HG03097 (cell line): ENCODE data around the gene ABCG1.
"Not testable (repeated sequence)": the region's sequence is repeated elsewhere in the genome, so short reads cannot be mapped to it uniquely, and the experiment has no call there.

Experiments
- ATAC-seq: cut with Tn5 transposase; IDR thresholded peaks from one replicate; pipeline ENCODE4 v1.9.1; 2021; ENCODE audit not compliant: unreplicated experiment, low FRiP score

ABCG1 gene

DNA sequence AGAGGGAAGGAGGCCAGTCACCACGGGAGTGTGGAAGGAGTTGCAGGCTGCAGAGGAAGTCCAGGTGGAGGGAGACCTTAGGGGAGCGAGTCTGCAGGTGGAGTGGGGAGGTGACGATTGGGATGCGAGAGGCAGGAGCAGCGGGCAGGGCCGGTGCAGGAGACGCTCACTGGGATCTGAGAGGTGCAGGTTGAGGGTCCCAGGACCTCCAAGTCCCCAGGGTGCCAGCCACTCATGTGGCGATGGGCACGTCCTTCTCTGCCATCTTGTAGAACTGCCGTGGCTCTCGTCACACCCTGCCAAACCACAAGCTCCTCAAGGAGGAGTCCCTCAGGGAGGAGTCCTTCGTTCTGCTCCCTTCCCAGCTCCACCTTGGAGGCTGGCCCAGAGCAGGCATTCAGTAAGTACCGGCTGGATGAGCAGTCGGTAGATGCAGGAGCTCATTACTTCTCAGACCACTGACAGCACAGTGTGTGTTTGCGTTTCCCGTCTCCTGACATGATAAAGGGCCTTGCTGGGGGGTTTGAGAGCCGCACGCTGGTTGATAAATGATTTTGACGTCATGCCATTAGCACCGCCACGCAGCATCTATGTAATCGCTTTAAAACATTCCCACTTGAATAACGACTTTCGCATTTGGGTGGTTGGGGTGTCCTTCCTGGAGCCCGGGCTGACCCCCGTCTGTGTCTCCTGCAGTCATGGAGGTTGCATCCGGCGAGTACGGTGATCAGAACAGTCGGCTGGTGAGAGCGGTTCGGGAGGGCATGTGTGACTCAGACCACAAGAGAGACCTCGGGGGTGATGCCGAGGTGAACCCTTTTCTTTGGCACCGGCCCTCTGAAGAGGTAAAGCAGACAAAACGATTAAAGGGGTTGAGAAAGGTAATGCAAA lies 68.5 kb downstream of the ABCG1 start:
- ATAC-seq, result no peak

DNA sequence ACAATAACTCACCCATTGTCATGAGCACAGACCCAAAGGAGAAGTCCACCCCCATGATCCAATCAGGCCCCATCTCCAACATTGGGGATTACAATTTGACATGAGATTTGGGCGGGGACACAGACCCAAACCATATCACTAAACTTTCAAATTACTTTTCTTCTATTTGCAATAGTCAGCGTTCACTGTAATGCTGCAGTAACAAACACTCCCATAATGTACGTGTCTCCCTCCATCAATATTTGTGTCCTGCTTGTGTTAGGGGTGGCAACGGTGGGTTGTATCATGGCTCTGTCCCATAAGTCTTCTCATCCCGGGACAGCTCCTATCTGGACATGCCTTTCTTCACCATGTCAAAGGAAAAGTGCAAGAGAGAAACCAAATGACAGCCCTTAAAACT lies 70.0 kb downstream of the ABCG1 start:
- ATAC-seq, result no peak

DNA sequence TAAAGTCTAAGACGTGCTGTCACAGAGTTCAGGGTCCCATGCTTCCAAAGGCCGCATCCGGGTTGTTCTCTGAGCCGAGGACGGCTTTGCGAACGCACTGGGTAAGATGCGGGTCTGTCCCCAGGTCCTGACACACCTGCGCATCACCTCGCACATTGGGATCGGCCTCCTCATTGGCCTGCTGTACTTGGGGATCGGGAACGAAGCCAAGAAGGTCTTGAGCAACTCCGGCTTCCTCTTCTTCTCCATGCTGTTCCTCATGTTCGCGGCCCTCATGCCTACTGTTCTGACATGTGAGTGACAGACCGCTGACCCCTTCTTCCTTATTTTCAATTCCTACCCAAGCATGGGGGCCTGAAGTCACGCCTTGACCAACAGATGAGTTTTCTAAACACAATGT lies 71.0 kb downstream of the ABCG1 start:
- ATAC-seq, result no peak

DNA sequence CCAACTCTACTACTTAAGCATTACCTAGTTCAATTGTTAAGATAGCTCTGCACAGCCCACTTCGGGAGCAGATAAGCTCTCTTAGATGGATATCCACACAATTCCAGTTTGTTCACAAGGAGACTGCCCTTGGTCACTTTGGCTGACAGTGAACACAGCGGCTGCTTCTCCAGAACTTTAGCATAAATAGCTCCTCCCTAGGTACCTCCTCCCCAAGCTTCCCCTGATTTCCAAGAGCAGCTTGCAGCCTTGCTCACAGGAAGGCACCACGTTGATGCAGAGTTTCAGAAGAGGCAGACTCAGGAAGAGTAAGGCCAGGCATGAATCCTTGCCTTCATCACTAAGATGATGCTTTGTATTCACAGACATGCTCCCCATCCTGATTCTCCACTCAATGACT lies 71.6 kb downstream of the ABCG1 start:
- no peak for ATAC-seq

DNA sequence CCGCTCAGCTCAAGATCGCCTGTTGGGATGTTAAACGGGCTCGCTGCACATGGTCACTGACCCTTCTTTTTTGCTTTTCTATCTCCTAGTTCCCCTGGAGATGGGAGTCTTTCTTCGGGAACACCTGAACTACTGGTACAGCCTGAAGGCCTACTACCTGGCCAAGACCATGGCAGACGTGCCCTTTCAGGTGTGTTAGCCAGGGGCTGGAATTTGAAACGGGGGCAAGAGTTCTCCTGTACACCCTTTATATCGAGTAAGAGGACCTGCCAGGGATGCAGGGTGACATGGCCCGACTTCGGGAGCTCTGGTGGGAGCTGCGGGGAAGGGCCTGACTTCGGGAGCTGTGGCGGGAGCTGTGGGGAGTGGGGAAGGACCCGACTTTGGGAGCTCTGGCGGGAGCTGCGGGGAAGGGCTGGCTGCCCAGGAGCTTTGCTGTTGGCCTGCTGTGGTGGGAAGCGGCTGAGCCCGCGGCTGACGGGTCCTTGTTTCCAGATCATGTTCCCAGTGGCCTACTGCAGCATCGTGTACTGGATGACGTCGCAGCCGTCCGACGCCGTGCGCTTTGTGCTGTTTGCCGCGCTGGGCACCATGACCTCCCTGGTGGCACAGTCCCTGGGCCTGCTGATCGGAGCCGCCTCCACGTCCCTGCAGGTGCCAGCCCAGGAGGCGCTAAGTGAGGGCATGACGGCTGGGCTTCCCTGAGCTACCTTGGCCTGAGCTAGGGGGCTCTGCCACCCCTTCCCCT lies 72.2 kb downstream of the ABCG1 start:
- no peak for ATAC-seq

- no peak for ATAC-seq
Observed at GRCh38 chr21:42291751-42292562, 73.0 kb downstream of the ABCG1 start.

GRCh38 chr21:42292563-42293142 lies 73.7 kb downstream of the ABCG1 start:
- not testable (repeated sequence) for ATAC-seq

DNA sequence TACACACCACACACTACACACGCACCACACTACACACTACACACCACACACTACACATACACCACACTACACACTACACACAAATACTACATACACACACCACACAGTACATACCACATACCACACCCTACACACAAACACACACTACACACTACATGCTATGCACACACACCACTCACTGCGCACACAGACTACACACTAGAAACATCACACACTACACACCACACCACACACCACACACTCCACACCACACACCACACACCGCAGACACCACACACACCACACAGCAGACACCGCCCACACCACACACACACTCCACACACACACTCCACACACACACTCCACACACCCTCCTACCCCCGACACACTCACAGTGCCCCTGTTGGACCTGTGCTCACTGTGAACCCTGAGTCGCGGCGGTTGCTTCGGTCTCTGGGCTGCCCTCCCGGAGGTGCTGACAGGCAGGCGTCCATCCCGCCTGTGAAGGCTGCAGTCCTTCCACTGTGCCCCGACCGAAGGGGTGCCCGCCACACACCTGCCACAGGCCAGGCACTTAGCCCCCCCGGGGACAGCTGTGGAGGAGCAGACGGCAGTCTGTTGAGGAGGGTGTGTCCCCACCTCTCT lies 74.8 kb downstream of the ABCG1 start:
- ATAC-seq, result no peak

DNA sequence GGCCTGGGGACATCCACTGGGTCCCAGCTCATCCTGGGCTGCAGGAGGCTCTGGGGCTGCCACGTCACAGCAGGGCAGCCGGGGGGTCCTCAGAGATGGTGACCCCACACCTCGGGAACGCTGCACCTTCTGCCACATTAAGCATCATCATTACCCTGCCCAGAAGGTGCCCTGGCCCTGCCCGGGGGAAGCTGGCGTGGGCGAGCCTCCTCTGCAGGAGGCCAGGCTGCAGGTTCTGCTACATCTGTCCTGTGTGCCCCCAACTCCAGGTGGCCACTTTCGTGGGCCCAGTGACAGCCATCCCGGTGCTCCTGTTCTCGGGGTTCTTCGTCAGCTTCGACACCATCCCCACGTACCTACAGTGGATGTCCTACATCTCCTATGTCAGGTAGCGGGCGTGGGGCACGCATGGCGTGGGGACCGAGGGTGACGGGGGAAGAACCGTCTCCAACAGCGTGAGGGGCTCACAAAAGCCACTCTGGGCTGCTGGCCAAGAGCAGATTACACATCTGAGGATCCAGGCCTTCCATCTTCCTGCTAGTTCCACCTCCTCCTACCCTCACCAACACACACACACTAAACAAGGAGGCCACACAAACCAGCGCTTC lies 75.4 kb downstream of the ABCG1 start:
- ATAC-seq, result no peak

DNA sequence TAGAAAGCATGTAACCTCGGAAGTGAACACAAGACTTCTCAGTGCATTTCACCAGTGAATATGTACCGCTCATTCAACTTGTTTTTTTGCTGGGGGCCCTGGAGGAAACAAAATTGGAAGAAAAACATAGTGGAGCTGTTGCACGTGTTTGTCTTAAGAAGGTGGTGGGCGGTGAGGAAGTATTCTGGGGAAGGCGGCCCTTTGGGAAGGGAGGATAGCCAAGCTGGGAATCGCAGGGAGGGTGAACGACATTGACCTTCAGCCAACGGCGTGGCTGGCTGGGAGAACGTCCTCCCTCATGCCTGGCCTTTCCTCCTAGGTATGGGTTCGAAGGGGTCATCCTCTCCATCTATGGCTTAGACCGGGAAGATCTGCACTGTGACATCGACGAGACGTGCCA lies 76.9 kb downstream of the ABCG1 start:
- ATAC-seq, result no peak

- ATAC-seq, result no peak
Observed at GRCh38 chr21:42296501-42296900, 77.6 kb downstream of the ABCG1 start.

- ATAC-seq, result no peak
Observed at GRCh38 chr21:42297377-42297776, 78.4 kb downstream of the ABCG1 start.

DNA sequence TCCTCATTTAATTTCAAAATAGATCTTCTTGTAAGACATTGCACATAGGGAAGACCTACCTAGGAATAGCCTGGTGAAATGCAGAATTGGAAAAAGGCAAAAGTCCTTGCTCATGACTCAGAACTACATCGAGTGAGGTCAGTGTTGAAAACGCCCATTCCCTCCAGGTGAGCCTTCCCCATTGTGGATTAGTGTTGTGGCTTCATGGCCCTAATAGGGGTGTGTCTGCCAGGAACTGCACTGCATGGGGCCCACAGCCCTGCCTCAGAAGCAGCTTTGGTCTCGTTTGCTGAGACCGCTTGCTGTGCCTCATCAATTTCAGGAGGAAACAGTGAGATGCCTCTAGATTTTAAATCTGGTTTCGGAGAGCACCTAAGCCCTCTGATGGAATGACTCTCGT lies 79.3 kb downstream of the ABCG1 start:
- ATAC-seq, result no peak

DNA sequence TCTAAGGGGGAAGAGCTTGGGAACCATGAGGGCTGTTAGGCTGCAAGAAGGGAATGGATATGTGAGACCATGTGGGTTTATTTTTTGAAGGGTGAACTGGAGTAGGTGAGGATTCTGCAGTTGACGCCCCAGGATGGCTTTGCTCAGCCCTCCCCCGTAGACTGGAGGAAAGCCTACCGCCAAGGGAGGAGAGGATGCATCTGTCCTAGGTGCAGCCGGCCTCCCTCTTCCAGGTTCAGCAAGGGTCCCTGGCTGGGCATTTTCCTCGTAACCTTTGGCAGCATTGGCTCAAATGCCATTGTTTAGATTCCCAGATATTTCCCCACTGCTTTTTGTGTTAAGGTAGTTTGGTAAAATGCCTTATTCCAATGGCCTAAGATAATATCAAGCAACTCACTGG lies 79.7 kb downstream of the ABCG1 start:
- no peak for ATAC-seq

DNA sequence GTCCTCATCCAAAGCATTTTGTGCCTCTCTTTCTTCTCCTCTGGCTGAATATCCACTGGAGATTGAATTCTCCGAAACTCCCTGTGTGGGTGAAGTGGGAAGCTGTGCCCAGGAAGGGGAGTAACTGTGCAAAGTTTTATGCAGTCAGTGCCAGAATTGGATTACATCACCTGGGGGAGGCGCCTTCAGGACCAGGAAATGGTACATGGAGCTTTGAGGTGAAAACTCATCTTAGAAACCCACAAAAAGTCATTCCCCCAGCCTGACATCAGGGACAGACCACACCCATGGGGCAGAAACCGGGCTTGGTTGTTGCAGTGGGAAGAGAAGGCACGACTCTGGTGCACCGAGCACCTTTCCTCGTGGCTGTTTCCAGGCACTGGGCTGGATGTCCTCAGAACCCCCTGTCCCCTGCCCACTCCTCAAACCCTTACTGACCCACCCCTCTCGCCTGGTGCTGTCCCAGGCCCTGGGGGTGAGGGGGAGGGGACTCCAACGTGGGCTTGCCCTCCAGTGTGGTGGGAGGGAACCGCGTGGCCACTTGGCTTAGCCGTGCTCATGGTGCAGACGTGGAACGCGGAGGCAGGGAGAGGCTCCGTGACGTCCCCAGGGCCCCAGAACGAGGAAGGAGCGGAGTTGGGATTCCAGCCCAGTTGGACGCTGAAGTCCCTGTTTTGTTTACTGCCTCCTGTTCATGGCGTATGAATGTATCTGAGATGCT lies 80.5 kb downstream of the ABCG1 start:
- ATAC-seq, result no peak

DNA sequence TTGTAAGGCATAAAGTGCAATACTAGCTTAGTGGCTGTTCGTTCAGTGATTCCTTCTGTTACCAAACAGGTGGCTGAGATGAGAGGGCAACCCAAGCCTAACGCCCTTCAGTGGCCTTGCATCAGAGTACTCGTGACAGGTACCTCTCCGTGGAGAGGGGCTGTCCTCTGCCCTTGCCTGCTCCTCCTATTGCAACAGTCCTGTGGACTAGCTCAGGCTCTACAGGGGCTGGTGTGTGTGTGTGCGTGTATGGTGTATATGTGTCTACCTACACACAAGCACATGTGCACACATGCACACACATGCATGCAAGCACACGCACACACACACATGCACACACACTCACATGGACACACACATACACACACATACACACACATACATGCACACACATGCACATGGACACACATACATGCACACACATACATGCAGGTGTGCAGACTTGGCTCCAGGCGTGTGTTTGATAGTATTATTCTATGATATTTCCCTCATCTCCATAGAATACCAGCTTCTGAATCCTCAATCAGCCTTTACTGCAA lies 81.2 kb downstream of the ABCG1 start:
- no peak for ATAC-seq

- no peak for ATAC-seq
Observed at GRCh38 chr21:42300956-42301355, 82.0 kb downstream of the ABCG1 start.

DNA sequence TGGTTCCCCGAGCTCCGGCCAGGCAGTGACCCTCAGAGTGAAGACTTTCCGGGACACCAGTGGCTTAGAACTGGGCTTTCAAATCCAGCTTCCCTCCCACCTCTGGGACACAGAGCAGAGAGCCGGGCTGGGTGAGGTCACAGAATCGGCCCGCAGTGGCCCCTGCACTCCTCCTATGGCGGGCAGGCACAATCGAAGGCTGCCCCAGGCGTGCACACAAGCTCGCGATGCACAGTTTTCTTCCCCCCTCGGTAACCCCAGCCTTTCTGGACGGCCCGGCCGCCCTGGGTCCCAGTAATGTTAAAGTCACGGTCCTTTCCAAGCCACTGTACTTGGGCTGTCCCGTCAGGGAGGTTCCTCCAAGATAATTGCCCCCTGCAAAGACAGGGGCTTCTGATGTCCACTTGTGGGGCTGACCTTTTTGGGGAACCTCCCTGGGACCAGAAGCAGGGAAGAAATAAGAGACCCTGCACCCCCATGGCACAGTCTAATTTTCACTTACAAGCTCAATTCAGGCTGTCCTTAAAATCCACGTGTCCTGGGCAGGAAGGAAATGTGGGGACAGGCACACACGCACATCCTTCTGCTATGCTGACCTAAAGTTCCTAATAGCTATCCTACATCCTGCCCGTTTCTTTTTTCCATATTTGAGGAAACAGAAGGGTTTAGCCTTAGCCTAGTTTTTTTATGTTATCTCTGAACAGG lies 82.6 kb downstream of the ABCG1 start:
- no peak for ATAC-seq
